Chondrocyte (in vitro differentiated cells): ENCODE data around the gene PRPS1. TPM values are rescaled to one million over a fixed set of nuclear protein-coding genes. Genes with fewer than 3 reads are reported as not detected.
A peak's percentile ranks its signal among the peaks of the same experiment; 100 is the strongest.

Source experiments
- DNase-seq: peaks from one replicate; pipeline ENCODE4 v3.0.0; 2021; ENCODE audit warnings: mixed read lengths, low spot score
- H3K27ac Mint-ChIP-seq: one replicate; pipeline ENCODE4 v1.8.0; 2021; ENCODE audit warnings: mild to moderate bottlenecking, moderate library complexity, mixed read lengths; ENCODE audit not compliant: unreplicated experiment
- H3K27me3 Mint-ChIP-seq: 2 replicates; pipeline ENCODE4 v1.8.0; 2021; ENCODE audit warnings: low read depth, mixed read lengths
- H3K36me3 Mint-ChIP-seq: 2 replicates; pipeline ENCODE4 v1.8.0; 2021; ENCODE audit warnings: low read depth, mixed read lengths
- H3K4me1 Mint-ChIP-seq: 2 replicates; pipeline ENCODE4 v1.8.0; 2021; ENCODE audit warnings: low read depth, mild to moderate bottlenecking, mixed read lengths
- H3K4me3 Mint-ChIP-seq: one replicate; pipeline ENCODE4 v1.8.0; 2021; ENCODE audit warnings: mild to moderate bottlenecking, moderate library complexity, mixed read lengths; ENCODE audit not compliant: unreplicated experiment
- H3K9me3 Mint-ChIP-seq: 2 replicates; pipeline ENCODE4 v1.8.0; 2021; ENCODE audit warnings: low read depth, mixed read lengths
- CTCF ChIP-seq: fragments of 200-600 bp; sonication (generic); IDR thresholded peaks from 2 replicates; pipeline ENCODE4 v1.5.0; 2021; ENCODE audit warnings: antibody characterized with exemption, mild to moderate bottlenecking, moderate library complexity
- total RNA-seq: library from RNA; stranded (reverse); gene quantifications from 3 replicates; pipeline ENCODE4 v1.2.1, GENCODE V29; 2021

Gene PRPS1
- total RNA-seq, 1 donor from 2014 or later = 31.6 TPM

DNA sequence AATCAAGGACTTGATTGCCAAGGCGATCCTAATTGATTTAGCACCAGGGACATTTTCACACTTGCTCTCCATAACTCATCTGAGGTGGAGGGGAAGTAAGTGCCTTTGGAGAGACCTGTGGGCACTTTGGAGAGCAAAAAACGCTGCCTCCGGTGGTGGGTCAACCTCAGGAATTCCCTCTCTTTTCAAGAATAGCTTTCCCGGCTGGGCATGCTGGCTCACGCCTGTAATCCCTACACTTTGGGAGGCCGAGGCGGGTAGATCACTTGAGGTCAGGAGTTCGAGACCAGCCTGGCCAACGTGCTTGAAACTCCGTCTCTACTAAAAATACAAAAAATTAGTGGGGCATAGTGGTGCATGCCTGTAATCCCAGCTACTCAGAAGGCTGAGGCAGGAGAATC lies 49.2 kb downstream of the PRPS1 start:
- Mint-ChIP-seq H3K4me3 (peak overlapping the region; percentile 76), H3K27ac (peak overlapping the region; percentile 97), H3K9me3 (peaks cover 7% of the 10 kb centered on the region), H3K27me3 (no peaks in the 10 kb centered on the region), H3K4me1 (peaks cover 64% of the 10 kb centered on the region), H3K36me3 (no peaks in the 10 kb centered on the region)
- TF ChIP-seq CTCF = no peak
- DNase-seq = no peak

GRCh38 chrX:107677909-107678308 lies 49.6 kb downstream of the PRPS1 start:
- no peak overlapping the region for H3K4me3 Mint-ChIP-seq
- H3K27ac Mint-ChIP-seq = peak overlapping the region; percentile 97
- no peaks in the 10 kb centered on the region for H3K36me3 Mint-ChIP-seq

GRCh38 chrX:107678957-107679740 lies 50.8 kb downstream of the PRPS1 start:
- Mint-ChIP-seq H3K4me3 (no peak overlapping the region), H3K27me3 (no peaks in the 10 kb centered on the region), H3K36me3 (no peaks in the 10 kb centered on the region), H3K9me3 (peaks cover 7% of the 10 kb centered on the region), H3K27ac (peak overlapping the region; percentile 46), H3K4me1 (peaks cover 62% of the 10 kb centered on the region)
- DNase-seq = no peak
- no peak for TF ChIP-seq CTCF

More at GRCh38 chrX:107677909-107678308, 49.6 kb downstream of the PRPS1 start:
- Mint-ChIP-seq H3K27me3 (no peaks in the 10 kb centered on the region), H3K4me1 (peaks cover 62% of the 10 kb centered on the region), H3K9me3 (peaks cover 7% of the 10 kb centered on the region)
- DNase-seq = no peak
- no peak for TF ChIP-seq CTCF

- Mint-ChIP-seq H3K27ac (no peak overlapping the region), H3K27me3 (no peaks in the 10 kb centered on the region), H3K4me1 (peaks cover 43% of the 10 kb centered on the region), H3K4me3 (no peak overlapping the region), H3K36me3 (no peaks in the 10 kb centered on the region), H3K9me3 (peaks cover 7% of the 10 kb centered on the region)
- TF ChIP-seq CTCF = no peak
- no peak for DNase-seq
These were observed 53.9 kb downstream of the PRPS1 start for GRCh38 chrX:107682256-107682655.

DNA sequence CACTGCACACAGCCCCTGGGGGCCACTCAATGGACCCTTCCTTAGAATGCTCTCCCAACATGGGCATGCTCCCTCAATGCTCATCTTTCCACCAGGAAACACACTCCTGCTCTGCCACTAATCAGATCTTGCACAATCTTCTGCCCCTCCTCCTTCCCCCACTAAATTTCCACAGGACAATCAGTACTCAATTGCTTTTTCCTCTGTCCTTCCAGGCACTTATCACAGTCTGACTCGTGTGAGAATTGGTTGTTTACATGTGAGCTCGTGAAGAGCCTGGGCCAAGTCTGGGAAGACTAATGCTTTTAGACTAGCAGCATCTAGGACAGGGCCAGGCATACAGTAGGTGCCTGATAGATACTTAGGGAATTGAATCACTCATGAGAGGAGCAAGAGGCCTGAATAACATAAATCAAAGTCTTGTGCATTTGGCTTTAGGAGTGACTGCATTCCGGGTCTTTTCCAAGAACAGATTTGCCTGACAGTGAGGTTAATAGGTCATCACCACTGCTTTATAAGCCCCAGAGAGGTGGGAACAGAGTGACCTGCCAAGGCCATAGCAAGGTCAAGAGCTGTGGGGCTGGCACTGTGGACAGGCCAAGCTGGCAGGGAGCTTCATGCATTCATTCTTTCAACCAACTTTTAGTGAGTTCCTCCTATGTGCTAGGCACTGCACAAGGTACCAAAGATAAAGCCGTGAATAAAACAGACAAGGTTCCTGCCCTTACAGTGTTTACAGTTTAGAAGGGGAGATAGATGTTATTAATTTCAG lies 55.0 kb downstream of the PRPS1 start:
- no peak overlapping the region for H3K27ac Mint-ChIP-seq
- H3K4me1 Mint-ChIP-seq = peaks cover 33% of the 10 kb centered on the region
- no peak for DNase-seq
- peaks cover 7% of the 10 kb centered on the region for H3K9me3 Mint-ChIP-seq
- no peaks in the 10 kb centered on the region for H3K27me3 Mint-ChIP-seq
- no peaks in the 10 kb centered on the region for H3K36me3 Mint-ChIP-seq
- H3K4me3 Mint-ChIP-seq = no peak overlapping the region
- no peak for TF ChIP-seq CTCF
